GM18873 (cell line): ENCODE results near the gene OGG1.
"Not testable (repeated sequence)": the region's sequence is repeated elsewhere in the genome, so short reads cannot be mapped to it uniquely, and the experiment has no call there.

Source experiments
- ATAC-seq: cut with Tn5 transposase; IDR thresholded peaks from one replicate; pipeline ENCODE4 v1.9.1; 2021; ENCODE audit warnings: mild to moderate bottlenecking, moderate library complexity, moderate number of reproducible peaks; ENCODE audit not compliant: unreplicated experiment, low FRiP score

Gene OGG1

DNA sequence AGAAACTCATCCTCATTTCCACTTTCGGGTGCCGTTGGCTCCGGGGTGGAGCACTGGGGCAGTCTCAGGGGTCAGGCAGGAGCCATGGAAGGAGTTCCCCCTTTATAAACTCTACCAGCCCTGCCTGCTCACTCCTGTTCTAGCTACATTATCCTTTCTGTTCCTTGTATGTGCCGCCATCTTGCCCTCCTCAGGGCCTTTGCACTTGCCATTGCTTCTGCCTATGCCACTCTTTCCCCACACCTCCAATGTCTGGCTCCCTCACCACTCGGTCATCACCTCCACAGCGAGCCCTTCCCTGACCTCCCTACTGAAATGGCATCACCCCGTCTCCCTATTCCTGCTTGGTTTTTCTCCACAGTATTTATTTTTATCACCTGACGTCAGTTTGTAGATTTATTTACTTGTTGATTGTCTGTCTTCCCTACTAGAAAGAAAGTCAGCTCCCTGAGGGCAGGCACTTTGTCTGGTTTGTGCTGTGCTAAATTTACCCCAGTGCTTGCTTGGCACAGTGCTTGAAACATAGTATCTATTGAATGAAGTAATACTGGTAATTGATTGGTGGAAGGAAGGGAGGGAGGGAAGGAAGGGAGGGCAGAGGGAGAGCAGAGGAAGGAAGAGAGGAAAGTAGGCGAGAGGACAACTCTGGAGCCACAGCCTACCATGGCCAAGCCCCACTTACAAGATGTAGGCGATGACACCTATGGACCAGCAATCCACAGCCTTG lies 11.2 kb downstream of the OGG1 start:
- no peak for ATAC-seq

DNA sequence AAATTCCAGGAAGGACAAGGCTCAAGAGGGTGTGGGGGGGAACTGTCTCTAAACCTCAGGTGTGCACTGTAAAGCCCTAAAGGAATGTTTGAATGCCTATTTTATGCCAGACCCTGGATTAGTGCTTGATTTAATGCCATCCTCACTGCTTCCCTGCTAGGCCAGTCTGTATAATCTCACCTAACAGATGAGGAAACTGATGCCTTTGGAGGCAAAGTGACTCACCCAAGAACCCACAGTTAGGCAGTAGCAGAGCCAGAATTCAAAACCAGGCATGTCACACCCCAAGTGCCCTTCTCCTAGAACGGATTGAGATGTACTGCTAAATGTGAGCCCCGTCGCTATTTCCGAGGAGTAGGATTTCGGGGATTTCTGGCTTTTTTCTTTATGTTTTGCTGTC lies 12.2 kb downstream of the OGG1 start:
- no peak for ATAC-seq

DNA sequence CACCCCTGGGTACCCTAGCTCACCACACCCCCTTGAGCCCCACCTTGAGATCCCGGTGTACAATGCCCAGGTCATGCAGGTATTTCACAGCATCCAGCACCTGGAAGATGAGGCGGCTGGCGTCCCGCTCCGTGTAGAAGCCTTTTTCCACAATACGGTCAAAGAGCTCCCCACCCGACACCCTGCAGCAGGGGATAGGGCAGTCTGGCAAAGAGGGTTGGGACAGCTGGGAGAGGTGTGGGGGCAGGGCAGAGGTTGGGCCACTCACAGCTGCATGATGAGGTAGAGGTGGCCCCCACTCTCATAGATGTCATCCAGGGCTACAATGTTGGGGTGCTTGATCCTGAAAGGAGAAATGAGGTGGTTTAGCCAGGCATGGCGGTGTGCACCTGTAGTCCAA lies 13.1 kb downstream of the OGG1 start:
- ATAC-seq = no peak

DNA sequence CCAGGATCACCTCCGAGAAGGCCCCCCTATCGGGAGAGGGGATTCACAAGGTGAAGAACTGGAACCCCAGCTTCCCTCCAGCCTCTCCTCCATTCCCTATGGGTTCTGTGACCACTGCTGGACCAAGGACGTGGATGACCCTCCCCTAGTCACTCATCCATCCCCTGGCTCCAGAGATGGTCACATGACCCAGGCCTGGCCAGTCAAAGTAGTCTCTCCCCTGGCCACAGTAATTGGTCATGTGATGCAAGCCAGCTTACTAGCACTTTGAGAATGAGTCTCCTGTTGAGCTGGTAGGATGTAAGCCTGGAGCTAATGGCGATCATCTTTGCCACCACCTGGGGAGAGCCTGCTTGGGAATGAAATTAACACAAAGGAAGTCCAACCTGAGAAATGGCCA lies 16.1 kb downstream of the OGG1 start:
- no peak for ATAC-seq

DNA sequence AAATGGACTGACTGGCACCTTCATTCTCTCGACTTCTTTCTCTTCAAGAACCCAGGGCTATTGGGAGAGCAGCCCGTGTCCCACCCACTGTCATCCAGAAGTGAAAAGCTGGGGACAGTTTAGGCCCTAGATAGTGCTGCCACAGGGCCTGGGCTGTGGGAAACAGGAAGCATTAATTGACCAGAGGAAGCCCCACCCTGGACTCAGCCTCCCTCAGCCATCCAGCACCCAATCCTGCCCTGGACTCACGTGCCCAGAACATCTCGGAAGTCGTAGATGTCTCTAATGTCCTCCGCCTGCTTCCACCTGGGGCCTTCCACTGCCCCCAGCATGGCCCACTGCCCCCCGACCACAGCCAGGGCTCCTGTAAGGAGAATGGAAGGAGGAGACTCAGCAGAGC lies 17.7 kb downstream of the OGG1 start:
- no peak for ATAC-seq

DNA sequence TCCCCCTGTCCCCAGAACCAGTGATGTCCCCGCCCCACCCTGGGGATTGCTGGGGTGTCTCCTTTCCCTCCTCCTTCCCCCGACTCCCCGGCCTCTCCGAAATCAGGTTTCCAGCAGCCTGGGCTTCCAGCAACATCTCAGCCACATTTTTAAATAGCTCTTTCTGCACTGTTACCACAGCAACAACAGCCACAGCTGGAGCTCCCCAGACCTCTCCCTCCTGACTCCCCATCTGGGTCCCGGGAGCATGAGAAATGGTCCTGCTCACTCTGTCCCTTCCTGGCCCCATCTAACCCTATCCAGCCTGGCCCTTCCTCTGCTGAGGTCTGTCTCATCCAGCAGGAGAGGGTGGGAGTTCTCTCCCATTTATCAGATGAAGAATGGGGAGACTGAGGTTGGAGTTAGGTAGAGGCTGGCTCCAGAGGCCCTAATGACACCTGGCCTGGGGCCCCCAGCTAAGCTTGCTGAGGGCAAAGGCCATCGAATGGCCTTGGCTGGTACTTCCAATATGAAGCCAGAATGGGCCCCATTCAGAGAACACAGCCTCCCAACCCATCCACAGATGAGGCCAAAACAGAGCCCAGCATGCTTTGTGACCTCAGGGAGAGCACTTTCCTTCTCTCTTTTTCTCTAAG lies 18.5 kb downstream of the OGG1 start:
- no peak for ATAC-seq

DNA sequence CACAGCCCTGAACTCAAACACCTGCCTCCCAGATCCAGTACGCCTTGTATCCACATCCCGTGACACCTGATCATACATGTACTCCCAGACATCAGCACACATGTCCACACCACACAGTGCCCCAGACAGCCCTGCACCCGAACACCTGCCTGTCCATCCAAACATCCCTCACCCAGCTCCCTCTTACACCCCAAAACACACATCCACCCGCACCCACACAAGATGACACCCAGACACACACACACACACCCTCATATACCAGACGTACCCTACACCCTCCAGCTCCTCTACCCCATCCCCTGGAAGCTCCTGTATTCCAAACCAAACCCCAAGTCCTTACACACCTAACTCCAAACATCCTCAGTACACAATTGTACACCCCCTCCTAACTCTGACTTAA lies 19.3 kb downstream of the OGG1 start:
- no peak for ATAC-seq

DNA sequence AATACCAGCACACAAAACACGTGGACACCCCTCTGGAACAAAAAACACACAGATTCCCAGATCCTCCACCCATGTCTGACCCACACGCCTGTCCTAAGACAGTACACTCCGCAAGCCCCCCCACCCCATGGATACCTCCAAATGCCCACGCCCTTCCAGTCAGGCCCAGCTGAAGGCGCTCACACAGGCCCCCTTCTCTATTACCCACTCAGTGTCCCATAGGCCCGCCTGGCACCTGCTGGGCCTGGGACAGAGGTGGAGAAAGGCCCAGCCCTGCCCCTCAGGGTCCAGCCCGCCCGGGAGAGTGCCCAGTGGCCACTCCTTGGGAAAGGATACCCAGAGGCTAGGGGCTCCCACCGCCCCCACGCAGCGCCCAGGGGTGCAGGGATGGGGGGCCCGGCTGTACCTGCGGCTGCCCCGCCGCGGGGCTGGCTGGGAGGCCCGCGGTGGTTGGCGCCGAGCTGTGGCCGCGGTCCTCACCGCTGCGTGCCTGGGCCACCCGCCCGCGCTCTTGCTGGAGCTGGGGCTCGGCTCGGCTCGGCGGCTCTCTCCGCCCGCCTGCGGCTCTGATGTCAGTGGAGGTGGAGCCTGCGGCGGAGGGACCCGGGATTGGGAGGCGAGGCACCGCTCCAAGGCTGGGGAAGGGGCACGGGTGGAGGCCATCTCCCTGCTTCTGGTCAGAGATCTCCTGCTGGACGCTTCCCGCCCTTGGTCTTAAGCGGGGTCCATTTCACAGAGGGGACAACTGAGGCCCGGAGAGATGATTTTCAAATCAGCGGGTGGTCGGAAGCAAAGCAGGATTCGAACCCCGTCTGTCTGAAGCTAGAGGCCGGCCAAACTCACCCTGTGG lies 19.9 kb downstream of the OGG1 start, which contains the start of gene CAMK1:
Gene CAMK1, minus strand, starts transcription at position 522 of the 850 bp plus-strand sequence. CDS start 2,198 bp downstream, outside the sequence.
- ATAC-seq = no peak

DNA sequence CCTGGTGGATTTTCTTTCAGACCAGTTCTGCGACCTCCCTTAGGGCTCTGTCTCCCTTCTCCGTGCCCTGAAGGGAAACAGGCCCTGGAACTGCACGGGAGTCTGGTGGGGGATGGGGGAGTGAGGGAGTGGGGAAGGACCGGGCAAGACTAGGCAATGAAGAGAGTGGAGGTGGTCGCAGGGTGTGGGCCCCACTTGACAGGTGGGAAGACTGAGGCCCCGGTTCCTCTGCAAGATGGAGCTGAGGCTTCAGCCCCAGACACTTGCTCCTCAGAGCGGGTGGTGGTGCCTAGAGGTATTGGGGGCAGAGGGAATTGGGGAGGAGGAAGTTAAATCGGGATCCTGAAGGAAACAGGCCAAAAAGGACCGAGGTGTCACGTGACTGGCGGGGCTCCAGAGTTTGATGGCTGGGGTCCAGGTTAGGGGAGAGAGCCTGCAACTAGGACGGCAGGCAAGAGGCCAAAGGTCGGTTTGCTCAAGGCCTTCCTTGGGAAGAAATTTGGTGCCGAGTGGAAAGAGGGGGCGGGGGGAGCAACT lies 20.6 kb downstream of the OGG1 start:
- ATAC-seq = no peak

DNA sequence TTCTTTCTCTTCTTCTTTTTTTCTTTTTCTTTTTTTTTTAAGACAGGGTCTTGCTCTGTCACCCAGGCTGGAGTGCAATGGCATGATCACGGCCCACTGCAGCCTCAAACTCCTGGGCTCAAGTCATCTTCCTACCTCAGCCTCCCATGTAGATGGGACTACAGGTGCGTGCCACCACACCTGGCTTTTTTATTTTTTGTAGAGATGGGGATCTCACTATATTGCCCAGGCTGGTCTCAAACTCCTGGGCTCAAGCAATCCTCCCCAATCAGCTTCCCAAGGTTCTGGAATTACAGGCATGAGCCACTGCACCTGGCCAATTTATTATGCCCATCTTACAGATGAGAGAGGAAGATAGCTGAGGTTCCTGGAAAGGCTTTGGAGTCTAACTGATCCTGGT lies 21.3 kb downstream of the OGG1 start:
- not testable (repeated sequence) for ATAC-seq

DNA sequence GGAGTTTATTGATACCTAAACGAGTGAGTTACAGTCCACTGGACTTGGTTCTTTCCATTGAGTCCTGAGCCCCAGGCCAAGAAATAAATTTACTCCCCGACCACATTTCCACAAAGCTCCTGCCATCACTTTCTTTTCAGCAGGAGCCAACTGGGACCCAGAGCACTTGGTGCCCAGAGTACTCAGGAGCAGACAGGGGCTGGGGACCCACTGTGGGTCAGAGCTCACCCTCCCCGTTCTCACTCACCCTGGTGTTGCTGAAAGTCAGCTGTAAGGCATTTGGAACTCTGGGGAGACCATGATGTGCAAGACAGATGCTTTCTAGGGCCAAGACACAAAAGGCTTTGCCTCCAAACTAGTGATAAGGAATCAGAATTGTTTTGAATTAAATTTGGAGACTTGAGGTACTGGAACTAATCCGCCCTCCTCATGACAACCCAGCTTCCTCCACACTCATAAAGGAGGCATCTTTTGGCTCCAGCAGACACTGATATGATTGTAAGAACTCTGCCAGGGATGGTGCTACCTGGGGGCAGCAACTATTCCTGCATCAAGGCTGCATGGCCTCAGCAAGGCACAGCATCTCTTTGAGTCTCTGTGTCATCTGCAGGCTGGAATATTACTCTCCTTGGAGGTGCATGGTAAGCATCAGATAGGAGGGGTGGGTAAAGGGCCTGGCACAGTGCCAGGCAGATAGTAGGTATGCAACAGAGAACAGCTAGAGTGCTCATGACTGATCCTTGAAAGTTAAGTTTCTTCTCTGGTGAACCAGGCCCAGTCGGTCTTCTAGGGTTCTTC lies 27.3 kb downstream of the OGG1 start:
- ATAC-seq = no peak

DNA sequence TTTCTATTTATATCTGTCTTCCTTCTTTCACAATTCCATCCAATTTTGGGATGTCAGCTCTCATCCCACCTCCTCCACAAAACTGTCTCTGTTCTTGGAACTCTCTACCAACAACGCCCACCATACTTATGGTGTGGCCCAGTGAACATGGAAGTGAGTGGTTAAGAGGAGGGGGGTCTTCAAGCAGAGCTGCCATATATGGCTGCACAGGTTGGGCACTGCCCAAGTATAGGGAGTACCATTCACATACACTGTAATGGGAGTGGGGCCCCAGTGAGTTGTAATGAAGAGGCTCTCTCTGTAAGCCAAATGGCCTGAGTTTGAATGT lies 27.9 kb downstream of the OGG1 start:
- ATAC-seq = no peak

DNA sequence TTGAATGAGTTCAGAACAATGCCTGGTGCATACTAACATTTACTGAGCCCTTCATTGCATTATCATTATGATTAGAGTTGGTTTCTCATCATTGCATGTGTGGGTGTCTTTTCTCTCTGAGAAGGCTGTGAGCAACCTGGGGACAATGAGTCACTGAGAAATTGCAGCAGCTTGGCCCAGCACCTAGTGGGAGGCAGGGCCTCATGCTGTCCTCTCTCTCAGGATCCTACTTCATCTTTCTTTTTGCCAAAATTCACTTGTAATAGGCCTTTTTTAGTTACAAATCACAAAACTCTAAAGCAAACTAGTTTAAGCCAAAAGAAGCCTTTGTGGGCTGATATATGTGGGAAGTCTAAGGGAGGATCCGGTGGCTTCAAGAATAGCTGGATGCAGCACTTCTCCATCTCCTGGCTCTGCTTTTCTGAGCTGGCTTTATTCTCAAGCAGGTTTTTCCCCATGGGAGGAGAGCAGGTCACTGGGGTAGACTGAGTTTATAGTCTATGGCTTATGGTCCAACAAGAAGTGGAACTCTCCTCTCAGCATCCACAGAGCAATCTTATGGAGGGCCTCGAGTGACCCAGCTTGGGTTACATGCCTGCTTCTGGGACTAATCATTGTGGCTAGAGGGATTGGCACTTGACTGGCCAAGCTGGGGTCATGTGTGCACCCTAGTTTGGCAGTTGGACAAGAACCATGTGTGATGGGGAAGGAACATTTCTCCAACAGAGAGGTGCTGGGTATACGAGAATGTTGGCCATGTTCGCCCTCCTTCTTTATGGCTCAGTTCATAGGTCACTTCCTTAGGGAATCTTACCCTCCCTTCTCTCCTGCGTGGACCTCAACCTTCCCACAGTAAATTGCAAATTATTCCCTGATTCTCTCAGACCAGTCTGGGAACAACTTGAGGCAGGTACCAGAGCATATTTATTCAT lies 28.7 kb downstream of the OGG1 start:
- no peak for ATAC-seq

DNA sequence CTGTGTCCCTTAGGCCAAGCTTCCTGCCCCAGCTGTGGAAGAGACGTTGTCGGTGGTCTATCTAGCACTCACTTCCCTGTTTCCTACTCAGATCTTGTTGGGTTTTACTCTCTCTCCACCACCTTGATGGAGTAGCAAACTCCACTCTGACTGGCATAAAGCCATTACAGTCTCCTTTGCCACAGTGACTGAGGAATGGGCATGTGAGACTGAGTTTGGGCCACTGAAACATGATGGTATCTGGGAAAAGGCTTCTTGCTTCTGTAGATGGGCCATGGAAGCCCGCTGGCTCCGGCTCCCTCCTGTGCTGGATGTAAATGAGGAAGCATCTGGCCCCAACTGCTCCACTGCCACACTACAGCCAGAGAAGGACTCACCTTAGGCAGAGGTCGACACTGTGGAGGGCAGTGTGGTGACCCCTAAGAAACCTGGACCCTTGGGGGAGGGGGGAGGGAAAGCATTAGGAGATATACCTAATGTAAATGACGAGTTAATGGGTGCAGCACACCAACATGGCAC lies 29.4 kb downstream of the OGG1 start:
- no peak for ATAC-seq

DNA sequence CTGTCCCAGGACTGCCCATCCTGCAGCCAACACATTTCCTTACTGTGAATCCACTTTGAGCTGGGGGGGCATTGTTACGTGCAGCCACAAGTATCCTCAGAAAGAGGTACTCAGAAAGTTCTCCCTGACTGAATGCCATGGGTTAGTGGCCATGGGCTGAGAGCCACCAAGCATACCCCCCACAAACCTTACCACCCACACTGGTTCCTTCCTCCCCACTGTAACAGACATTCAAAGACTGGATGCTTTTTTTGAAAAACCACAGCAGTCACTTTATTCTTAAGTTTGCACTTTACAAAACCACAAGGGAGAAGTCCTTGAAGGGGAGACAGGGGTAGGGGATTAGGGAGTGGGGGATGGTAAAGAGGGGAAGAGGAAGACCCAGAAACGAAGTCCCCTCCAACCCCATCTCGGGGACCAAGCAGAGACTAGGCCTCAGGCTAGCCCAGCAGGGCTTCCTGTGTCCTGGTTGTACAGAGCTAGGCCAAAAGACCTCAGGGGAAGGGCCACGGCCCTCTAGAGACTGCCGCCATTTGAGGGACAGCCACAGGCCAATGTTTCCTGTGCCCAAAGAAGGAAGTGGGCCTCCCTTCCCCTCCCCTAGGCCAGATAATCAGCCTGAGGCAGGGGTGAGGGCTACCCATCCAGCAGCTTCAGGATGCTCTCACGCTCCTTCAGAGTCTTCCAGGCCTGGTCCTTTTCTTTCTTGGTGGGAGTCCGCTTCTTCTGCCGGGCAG lies 30.1 kb downstream of the OGG1 start:
- no peak for ATAC-seq

DNA sequence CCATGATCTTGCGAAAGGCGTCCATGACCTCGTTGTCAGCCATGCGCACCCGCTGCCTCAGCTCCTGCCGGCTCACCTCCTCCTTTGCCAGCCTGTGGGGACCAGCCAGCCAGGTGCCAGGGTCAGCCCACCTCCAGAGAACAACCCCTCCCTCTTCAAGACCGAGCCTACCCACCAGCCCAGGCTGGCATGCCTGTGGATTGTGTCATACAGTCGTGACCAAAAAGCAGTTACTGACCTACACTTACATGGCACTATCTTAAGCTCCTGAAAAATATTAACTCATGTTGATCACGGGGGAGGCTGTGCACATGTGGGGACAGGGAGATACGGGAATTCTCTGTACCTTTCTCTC lies 30.7 kb downstream of the OGG1 start:
- no peak for ATAC-seq

DNA sequence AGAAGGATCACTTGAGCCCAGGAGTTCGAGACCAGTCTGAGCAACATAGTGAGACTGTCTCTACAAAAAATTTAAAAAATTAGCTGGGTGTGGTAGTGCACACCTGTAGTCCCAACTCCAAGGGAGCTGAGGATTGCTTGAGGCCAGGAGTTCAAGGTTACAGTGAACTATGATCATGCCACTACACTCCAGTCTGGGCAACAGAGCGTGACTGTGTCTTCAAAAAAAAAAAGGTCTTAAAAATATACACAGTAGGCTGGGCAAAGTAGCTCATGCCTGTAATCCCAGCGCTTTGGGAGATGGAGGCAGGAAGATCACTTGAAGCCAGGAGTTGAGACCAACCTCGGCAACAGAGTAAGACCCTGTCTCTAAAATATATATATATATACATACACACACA lies 31.2 kb downstream of the OGG1 start:
- ATAC-seq = no peak

DNA sequence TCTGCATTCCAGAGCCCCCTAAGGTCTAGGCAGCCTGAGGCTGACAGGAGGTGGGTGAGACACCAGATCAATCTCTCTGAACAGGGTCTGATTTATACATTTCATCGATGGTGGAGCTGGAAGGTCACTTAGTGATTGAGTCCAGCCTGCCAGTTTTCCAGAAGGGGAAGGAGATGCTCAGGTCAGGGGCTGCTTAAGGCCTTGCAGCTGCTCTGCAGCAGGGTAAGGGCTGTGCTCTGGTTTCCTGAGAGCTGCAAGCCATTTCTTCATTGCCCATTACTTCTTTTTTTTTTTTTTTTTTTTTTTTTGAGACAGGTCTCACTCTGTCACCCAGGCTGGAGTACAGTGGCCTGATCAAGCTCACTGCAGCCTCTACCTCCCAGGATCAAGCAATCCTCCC lies 31.8 kb downstream of the OGG1 start:
- ATAC-seq = no peak
